Nephron (organoid): ENCODE results near the gene ELMO1.

Experiments used
- H3K27ac Mint-ChIP-seq, 3 experiments: 2 replicates each; pipeline ENCODE4 v1.8.0; 2020; ENCODE audit warnings: mixed read lengths in 3 of 3, mild to moderate bottlenecking in 2 of 3, moderate library complexity in 1 of 3
- H3K27me3 Mint-ChIP-seq: 2 replicates; pipeline ENCODE4 v1.8.0; 2021; ENCODE audit warnings: low read depth, mild to moderate bottlenecking, moderate library complexity, mixed read lengths
- H3K36me3 Mint-ChIP-seq: 2 replicates; pipeline ENCODE4 v1.8.0; 2020; ENCODE audit warnings: low read depth, mixed read lengths
- H3K4me1 Mint-ChIP-seq: 2 replicates; pipeline ENCODE4 v1.8.0; 2020; ENCODE audit warnings: mixed read lengths
- H3K4me3 Mint-ChIP-seq, 3 experiments: 2 replicates each; pipeline ENCODE4 v1.8.0; 2020; ENCODE audit warnings: mild to moderate bottlenecking in 3 of 3, mixed read lengths in 3 of 3, moderate library complexity in 2 of 3
- H3K9me3 Mint-ChIP-seq: 2 replicates; pipeline ENCODE4 v1.8.0; 2020; ENCODE audit warnings: mixed read lengths
- CTCF ChIP-seq, 3 experiments: fragments of 200-600 bp; sonication (generic); IDR thresholded peaks; one replicate each; pipeline ENCODE4 v1.5.0; 2021; ENCODE audit warnings: antibody characterized with exemption in 3 of 3; ENCODE audit not compliant: unreplicated experiment in 3 of 3

The ELMO1 gene

DNA sequence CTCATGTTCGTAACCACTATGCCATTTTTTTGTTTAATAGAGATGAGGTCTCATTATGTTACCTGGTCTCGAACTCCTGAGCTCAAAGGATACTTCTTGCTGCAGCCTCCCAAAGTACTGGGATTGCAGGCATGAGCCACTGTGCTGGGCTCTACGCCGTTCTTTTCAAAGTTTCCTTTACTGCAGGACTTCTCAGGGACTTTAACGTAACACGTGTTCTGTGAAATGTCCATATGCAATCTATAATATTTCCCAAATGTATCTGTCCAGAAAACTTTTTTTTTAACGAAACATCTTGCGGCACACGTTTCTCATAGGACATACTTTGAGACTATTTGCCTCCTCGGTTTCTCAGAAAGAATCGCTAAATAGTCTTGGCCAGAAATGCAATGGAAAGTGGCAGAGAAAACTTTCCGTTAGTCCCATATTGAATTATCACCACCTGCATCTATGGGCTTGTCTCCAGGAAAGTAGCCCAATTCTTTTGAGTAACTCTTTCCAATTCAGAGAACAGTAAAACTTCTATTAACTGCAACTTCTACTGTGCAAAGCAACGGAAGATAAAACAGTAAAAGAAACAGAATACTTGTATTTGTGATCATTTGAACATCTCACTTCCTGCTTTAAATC is 96.3 kb downstream of the ELMO1 start:
- Mint-ChIP-seq H3K36me3 (no peaks in the 10 kb centered on the region), H3K27me3 (no peaks in the 10 kb centered on the region), H3K4me1 (peaks cover 59% of the 10 kb centered on the region), H3K27ac (no peak overlapping the region), H3K4me3 (no peak overlapping the region), H3K9me3 (no peaks in the 10 kb centered on the region)
- TF ChIP-seq CTCF (IDR thresholded peaks at IDR 0.05; ENCODE audit: unreplicated experiment in 3 of 3), result no peak

DNA sequence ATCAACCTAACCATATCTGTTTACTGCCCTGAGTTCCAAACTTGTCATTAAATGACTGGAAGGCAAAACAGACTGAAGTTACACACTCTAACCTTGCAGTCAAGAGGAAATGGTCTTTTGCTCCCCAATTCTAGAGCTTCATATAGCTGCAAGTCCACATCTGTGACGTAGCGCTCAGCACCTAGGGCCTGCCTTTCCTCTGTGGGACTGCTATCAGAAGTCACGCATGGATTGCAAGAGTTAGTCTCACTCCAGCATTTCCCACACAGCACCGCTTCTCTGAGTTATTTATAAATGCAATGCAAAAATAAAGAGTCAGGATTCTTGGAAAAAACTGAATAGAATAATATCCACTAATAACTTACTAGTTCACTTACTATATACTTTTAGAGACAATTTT is 96.9 kb downstream of the ELMO1 start:
- no peaks in the 10 kb centered on the region for H3K9me3 Mint-ChIP-seq
- no peak overlapping the region for H3K4me3 Mint-ChIP-seq
- no peaks in the 10 kb centered on the region for H3K27me3 Mint-ChIP-seq
- no peaks in the 10 kb centered on the region for H3K36me3 Mint-ChIP-seq
- TF ChIP-seq CTCF (IDR thresholded peaks at IDR 0.05; ENCODE audit: unreplicated experiment in 3 of 3), result no peak
- no peak overlapping the region for H3K27ac Mint-ChIP-seq
- H3K4me1 Mint-ChIP-seq, result peaks cover 54% of the 10 kb centered on the region

GRCh38 chr7:37349979-37350590 is 98.6 kb downstream of the ELMO1 start:
- Mint-ChIP-seq H3K27ac (peak overlapping the region in 1 of 3 experiments; percentile 76), H3K27me3 (no peaks in the 10 kb centered on the region), H3K36me3 (no peaks in the 10 kb centered on the region), H3K4me1 (peaks cover 44% of the 10 kb centered on the region), H3K9me3 (no peaks in the 10 kb centered on the region), H3K4me3 (no peak overlapping the region)
- TF ChIP-seq CTCF (IDR thresholded peaks at IDR 0.05; ENCODE audit: unreplicated experiment in 3 of 3), result no peak

GRCh38 chr7:37348982-37349381 is 99.7 kb downstream of the ELMO1 start:
- peaks cover 38% of the 10 kb centered on the region for H3K4me1 Mint-ChIP-seq
- no peaks in the 10 kb centered on the region for H3K36me3 Mint-ChIP-seq
- no peak overlapping the region for H3K27ac Mint-ChIP-seq
- H3K9me3 Mint-ChIP-seq, result no peaks in the 10 kb centered on the region
- H3K4me3 Mint-ChIP-seq, result no peak overlapping the region
- H3K27me3 Mint-ChIP-seq, result no peaks in the 10 kb centered on the region
- no peak for TF ChIP-seq CTCF (IDR thresholded peaks at IDR 0.05; ENCODE audit: unreplicated experiment in 3 of 3)

GRCh38 chr7:37346761-37347160 is 101.9 kb downstream of the ELMO1 start:
- peaks cover 23% of the 10 kb centered on the region for H3K4me1 Mint-ChIP-seq
- no peak overlapping the region for H3K4me3 Mint-ChIP-seq
- H3K27me3 Mint-ChIP-seq, result no peaks in the 10 kb centered on the region
- no peaks in the 10 kb centered on the region for H3K36me3 Mint-ChIP-seq
- H3K9me3 Mint-ChIP-seq, result no peaks in the 10 kb centered on the region
- TF ChIP-seq CTCF (IDR thresholded peaks at IDR 0.05; ENCODE audit: unreplicated experiment in 3 of 3), result no peak
- no peak overlapping the region for H3K27ac Mint-ChIP-seq
